ENCODE data around the gene MTA1. TPM values are rescaled to one million over a fixed set of nuclear protein-coding genes. Genes with fewer than 3 reads are reported as not detected.

Gene MTA1
- total RNA-seq, 1 donor from 2014 or later, result 227 TPM

DNA sequence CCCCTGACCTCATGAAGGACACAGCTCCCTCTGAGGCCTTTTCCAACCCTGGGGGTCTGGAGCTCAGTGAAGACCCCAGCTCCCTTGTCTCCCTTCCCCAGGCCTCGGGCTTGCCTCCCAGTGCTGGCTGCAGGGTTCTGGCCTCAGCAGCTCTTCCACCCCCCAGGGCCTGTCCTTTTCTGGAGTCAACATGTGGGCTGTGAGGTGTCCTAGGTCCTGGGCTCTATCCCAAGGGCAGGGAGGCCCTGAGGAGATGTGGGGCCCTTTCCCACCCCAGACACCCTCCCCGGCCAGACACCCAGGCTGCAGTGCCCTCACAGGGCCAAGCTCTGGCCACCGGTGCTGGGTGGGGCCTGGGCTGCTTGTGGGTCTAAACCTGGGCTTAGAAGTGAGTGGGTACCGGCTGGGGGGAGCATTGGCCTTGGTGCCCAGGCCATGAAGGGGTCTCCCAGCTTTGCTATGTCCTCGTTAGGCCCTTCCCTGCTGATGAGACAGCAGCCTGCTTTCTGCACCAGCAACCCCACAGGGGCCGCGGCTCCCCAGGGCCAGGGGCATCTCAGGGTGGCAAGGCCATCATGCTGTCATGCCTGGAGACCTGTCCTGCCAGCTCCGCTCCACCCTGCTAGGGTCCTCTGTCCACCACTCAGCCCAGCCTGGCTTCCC, 52.3 kb downstream of the MTA1 start:
- TF ChIP-seq, protein P1, sequence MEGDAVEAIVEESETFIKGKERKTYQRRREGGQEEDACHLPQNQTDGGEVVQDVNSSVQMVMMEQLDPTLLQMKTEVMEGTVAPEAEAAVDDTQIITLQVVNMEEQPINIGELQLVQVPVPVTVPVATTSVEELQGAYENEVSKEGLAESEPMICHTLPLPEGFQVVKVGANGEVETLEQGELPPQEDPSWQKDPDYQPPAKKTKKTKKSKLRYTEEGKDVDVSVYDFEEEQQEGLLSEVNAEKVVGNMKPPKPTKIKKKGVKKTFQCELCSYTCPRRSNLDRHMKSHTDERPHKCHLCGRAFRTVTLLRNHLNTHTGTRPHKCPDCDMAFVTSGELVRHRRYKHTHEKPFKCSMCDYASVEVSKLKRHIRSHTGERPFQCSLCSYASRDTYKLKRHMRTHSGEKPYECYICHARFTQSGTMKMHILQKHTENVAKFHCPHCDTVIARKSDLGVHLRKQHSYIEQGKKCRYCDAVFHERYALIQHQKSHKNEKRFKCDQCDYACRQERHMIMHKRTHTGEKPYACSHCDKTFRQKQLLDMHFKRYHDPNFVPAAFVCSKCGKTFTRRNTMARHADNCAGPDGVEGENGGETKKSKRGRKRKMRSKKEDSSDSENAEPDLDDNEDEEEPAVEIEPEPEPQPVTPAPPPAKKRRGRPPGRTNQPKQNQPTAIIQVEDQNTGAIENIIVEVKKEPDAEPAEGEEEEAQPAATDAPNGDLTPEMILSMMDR (IDR thresholded peaks at IDR 0.05; ENCODE audit: unreplicated experiment), result no peak
- H3K9me3 Mint-ChIP-seq (ENCODE audit: low read depth), result no peaks in the 10 kb centered on the region
- no peak overlapping the region for H3K27ac Mint-ChIP-seq
- H3K4me1 Mint-ChIP-seq (ENCODE audit: low read depth), result no peaks in the 10 kb centered on the region
- H3K27me3 Mint-ChIP-seq, result no peaks in the 10 kb centered on the region
- DNase-seq (ENCODE audit: low spot score, unreplicated experiment), result no peak
- peaks cover 1% of the 10 kb centered on the region for H3K36me3 Mint-ChIP-seq (ENCODE audit: insufficient read depth)
- H3K4me3 Mint-ChIP-seq (ENCODE audit: low read depth), result no peak overlapping the region

DNA sequence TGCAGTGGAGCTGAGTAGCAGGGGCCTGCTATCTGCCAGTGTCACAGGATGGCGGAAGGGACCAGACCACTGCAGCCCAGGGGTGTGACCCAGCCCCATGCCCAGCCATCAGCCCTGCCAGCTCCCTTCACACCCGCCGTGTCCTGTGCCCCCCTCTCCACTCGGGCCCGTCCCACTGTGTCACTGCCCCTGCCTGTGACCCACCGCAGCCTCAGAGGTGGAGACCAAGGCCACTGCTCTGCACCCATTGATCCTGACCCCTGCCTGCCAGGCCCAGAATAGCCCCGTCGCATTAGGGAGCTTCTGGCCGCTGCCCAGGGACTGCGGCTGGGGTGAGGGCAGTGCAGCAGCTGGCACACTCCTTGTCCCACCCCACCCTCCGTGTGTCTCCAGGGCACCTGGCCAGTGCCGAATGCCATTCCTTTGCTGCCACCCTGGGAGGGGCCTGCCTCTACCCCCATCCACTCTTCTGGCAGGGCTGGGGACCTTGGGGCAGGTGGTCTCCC, 52.9 kb downstream of the MTA1 start:
- H3K36me3 Mint-ChIP-seq (ENCODE audit: insufficient read depth), result peaks cover 1% of the 10 kb centered on the region
- TF ChIP-seq, protein P1 (IDR thresholded peaks at IDR 0.05; ENCODE audit: unreplicated experiment), result no peak
- peaks cover 5% of the 10 kb centered on the region for H3K27me3 Mint-ChIP-seq
- DNase-seq (ENCODE audit: low spot score, unreplicated experiment), result no peak
- H3K4me3 Mint-ChIP-seq (ENCODE audit: low read depth), result no peak overlapping the region
- H3K27ac Mint-ChIP-seq, result no peak overlapping the region
- no peaks in the 10 kb centered on the region for H3K9me3 Mint-ChIP-seq (ENCODE audit: low read depth)
- no peaks in the 10 kb centered on the region for H3K4me1 Mint-ChIP-seq (ENCODE audit: low read depth)

DNA sequence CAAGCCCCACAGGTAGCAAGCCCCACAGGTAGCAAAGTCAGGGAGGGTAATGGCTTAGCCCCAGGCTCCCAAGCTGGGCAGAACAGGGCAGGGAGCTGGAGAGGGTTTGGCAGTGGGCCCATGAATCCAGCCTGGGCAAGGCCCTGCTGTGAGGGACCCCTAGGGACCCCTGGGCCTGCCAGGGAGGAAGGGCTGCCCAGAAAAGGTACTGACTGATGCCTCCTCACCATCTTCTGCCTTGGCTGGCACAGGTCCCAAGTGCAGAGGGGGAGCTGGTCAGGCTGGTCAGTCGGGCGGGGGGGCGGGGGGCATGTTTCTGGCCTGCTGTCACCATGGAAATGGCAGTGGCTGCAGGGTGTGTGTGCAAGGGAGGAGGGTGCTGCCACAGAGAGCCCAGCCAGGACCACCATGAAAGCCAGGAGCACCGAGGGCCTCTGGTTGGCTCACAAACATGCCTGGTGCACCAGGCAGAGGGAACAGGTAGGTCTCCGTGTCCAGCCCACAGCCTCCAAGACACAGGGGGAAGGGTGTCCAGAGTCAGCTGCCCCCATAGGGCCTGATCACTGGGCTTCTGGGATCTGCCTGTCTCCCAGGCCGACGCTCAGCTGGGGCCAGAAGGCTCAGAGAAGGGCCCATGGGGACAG, 53.5 kb downstream of the MTA1 start:
- Mint-ChIP-seq H3K4me1 (ENCODE audit: low read depth) (no peaks in the 10 kb centered on the region), H3K27ac (no peak overlapping the region), H3K27me3 (peaks cover 5% of the 10 kb centered on the region), H3K4me3 (ENCODE audit: low read depth) (peak overlapping the region; percentile 44), H3K36me3 (ENCODE audit: insufficient read depth) (peaks cover 1% of the 10 kb centered on the region), H3K9me3 (ENCODE audit: low read depth) (no peaks in the 10 kb centered on the region)
- DNase-seq (ENCODE audit: low spot score, unreplicated experiment), result no peak
- TF ChIP-seq, protein P1 (IDR thresholded peaks at IDR 0.05; ENCODE audit: unreplicated experiment), result no peak

DNA sequence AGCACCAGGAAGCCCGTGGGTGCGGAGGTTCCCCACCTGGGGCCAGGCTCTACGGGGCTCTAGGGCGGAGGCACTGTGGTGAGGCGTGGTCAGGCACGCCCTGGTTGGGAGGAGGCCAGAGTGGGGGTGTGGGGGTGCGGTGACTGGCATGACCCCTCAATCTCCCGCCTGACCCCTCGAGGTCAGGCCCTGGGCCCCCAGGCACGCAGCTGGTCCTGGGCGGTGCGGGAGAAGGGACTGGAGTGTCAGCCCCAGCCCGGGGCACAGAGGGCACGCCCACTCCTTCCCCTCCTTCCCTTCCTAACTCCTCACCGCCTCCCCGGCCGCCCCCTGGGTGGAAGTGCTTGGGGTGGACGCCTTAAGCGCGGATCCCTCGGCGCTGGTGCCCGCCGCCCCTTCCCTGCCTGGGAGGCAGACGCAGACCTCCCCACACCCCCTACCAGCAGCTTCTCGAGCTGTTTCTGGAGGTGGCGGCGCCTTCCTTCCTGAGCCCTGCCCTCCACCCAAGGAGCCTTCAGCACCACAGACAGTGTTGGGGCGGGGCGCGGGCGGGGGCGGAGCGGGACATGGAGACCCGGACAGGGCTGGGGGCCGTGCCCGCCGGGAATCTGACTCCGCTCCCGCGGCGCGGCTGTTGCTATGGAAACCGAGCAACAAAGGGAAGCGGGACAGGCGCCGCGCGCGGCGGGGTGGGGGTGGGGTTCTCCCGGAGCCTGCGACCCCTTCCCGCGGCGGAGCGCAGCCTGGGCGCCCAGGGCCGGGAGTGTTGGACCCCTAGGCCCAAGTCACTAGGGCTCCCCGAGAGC, 54.3 kb downstream of the MTA1 start:
- Mint-ChIP-seq H3K27ac (no peak overlapping the region), H3K4me3 (ENCODE audit: low read depth) (peak overlapping the region; percentile 60), H3K9me3 (ENCODE audit: low read depth) (no peaks in the 10 kb centered on the region), H3K4me1 (ENCODE audit: low read depth) (no peaks in the 10 kb centered on the region), H3K36me3 (ENCODE audit: insufficient read depth) (peaks cover 1% of the 10 kb centered on the region), H3K27me3 (peaks cover 5% of the 10 kb centered on the region)
- TF ChIP-seq, protein P1 (IDR thresholded peaks at IDR 0.05; ENCODE audit: unreplicated experiment), result no peak
- DNase-seq (ENCODE audit: low spot score, unreplicated experiment), result peak; percentile 95

All from progenitor cell of endocrine pancreas (in vitro differentiated cells).